ENCODE measurements around the gene TIAM1.
"Not testable (repeated sequence)": the region's sequence is repeated elsewhere in the genome, so short reads cannot be mapped to it uniquely, and the experiment has no call there.

TIAM1 gene

DNA sequence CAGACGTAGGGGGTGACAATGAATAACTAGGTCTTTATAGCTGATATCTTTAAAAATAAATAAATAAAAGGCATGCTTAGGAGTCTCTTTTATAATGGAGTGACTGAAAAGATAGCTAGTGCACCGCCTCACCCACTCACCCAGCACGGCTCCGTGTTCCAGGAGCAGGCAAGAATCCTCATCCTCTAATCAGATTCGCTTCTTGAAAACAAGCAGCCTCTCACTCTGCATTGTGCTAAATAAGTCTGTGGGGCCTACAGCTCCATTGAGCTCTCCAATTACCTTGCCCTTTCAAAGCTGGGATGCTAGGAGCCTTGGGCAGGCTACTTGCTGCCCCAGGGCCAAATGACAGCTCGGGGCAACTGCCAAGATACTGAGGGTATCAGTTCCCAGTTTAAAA lies 91.5 kb downstream of the TIAM1 start:
- DNase-seq: no peak

DNA sequence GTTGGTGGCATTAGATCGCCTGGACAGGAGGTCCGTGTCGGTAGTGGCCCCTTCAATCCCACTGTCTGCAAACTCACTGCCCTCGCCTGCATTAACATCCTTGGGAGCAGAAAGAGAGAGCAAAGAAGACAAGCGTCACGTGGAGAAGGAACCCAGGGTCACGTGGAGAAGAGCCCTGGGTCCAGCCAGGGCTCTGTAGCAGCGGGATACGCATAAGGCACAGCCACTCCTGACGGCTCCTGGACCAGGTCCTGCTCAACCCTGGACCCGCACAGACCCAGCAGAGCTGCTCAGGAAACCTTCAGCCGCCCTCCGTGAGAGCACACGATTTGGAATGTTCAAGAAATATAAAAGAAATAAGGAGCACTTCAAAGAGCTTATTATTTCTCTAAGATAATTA lies 92.0 kb downstream of the TIAM1 start:
- no peak for DNase-seq

DNA sequence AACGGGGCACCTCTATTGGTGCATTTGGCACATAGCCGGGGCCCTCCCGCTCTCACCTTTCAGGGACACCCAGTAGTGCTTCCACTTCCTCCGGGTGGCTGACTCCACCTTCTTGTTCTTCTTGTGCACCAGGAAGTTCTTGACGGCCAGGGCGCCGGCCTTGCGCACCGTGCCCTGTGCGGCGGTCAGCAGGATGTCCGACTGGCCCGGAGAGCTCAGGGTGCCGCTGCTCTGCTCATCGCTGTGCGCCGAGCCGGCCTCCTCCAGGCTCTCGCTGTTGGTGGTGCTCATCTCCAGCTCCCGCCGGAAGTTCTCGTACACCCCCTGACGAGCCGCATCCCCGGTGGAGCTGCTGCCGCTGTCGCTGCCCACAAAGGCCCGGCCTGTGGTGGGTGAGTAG lies 92.4 kb downstream of the TIAM1 start:
- DNase-seq: no peak

DNA sequence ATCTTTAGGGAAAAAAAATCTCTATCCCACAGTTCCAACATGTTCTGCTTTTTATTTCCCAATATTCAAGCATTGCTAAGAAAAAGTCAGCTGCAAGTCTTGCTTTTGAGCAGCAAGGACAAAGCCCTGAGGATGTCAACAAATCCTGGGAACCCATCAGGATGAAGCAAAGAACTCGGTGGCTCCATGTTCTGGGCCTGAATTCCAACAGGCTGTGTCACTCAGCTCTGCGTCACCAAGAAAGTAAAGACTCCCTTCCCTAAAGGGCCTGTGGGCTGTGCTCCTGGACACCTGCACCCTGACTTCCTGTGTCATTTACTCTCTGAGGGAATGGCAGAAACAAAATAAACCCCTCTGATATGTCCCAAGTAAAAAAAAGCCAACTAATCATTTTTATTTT lies 95.5 kb downstream of the TIAM1 start:
- DNase-seq: no peak

DNA sequence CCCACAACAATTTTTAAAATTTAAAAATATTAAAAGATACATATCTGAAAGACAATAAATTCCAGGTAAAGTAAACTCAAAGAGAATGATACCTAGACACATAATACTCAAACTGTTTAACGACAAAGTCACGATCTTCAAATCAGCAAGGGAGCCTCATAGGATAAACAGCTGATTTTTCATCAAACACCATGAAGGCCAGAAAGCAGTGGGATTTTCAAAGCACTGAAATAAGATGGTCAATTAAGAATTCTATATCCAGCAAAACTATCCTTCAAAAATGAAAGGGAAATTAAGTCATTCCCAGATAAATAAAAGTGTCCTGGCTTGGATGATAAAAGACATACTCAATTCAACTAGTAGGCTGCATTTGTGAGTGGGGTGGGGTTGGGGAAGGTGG lies 100.5 kb downstream of the TIAM1 start:
- no peak for DNase-seq

DNA sequence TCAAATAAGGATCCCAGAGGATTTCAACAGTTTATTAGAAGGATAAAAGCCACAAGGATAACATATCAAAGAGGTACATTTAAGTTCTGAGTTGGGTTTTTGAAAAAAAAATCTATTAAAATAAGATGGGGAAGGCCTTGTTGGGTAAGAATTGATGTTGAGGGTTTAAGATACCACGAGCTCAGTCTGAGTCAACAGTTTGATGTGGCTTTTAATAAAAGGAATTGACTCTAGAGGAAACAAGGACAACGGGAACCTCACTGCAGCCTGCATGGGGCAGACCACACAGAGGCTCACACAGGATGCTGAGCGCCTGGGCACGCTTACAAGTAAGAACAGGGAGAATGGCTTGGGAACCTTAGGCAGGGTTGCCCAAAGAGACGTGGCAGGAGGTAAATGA lies 107.5 kb downstream of the TIAM1 start:
- no peak for DNase-seq

DNA sequence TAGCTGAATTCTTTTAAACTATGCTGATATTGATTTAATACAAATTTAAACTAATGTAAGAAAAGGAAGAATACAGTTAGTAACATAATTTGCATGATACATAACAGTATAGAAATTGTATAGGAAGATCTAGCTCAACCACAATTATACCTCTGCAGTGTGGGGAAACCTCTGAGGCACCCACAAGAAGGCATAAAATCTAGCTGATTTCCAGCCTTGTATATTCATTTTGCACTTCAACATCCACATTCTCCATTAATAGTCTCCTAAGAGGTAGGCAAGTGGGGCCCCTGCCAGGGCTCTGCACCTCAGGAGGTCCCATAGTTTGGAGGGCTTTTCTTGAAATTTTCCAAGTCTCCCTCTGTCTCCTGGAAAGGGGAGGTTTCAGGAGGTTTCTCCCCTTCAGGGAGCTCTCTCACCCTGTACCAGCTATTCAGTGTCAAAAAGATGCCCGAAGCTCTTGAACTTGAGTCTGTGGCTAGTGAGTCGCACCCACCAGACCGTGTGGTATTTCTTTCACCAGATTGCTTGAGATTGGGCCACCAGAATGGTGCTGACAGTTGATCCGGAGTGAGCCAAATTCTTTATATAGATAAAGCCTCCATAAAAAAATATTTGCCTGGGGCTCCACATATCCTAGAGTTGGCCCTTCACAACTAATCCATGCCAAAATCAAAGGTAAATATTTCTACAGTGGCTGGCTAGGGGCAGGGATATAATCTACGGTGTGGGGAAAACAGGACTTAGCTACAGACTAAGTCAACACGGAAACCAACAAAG lies 108.2 kb downstream of the TIAM1 start:
- no peak for DNase-seq

DNA sequence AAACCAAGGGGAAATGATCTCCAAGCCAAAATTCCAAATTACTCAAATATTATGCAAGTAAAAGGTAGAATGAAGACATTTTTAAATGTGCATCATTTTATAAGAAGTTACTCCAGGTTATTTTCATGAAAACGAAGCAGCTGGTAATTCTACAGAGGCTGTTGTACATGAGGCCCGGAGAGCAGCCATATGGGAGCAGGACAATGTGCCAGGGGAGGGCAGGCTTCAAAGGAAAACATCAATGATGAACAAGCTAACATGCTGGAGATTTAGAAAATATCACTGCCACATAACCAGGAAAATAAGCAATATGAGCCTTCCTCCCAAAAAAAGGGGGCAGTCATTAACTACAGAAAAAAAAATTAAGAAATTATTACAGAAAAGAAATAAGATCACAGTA lies 109.1 kb downstream of the TIAM1 start:
- DNase-seq: no peak

DNA sequence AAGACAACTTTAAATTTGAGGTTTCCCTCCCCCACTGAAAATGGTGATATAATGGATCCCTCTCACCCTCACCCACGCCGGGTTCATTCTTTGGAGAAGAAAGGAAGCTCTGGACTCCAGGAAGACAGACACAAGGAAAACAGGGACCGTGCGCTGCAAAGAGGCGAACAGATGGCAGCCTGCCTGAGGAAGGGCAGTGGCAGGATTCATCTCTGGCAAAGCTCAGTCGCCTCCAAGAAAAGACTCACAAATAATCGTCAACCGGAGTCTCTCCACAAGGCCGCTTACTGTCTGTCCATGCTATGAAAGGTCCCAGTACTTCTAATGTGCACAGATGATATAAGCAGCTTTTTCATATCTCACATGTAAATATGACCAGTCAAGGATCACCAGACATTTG lies 110.3 kb downstream of the TIAM1 start:
- no peak for DNase-seq

DNA sequence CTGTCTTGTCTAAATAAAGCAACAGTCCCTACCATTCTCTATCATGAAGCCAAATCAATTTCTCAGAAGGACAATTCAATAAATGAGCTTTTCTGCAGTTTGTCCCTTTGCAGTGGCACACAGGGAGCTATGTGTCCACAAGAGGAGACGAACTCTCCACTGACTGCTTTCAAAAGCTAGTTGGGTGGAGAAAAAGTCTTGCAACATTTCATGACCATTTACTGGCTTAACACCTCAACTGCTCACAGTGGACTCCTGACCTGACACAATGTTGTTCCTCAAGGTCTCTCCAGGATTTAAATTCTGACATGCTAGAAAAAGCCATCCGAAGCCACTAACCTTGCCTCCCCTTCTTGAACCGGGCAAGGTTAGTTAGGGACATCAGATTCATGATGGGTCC lies 111.7 kb downstream of the TIAM1 start:
- DNase-seq: no peak

DNA sequence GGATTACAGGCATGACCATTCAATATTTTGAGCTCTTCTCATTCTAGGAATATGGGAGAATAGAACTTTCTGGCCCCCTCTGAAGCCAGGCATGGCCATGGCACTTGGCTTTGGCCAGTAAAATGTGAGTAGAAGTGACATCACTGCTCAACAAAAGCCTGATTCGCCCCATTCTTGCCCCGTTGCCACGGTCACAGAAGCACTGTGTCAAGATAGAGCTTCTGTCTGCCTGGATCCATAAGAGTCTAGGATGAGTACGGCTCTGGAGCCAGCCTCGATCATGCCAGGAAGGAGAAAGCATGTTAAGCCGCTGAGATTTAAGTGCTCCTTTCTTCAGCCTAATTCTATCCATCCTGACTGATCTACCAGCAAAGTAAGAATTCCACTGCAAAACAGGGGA lies 113.1 kb downstream of the TIAM1 start:
- no peak for DNase-seq

DNA sequence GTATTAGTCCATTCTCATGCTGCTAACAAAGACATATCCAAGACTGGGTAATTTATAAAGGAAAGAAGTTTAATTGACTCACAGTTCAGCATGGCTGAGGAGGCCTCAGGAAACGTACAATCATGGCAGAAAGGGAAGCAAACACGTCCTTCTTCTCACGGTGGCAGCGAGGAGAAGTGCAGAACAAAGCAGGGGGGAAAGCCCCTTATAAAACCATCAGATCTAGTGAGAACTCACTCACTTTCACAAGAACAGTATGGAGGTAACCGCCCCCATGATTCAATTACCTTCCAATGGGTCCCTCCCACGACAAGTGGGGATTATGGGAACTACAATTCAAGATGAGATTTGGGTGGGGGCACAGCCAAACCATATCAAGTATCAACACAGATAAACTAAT lies 115.3 kb downstream of the TIAM1 start:
- DNase-seq: not testable (repeated sequence)

DNA sequence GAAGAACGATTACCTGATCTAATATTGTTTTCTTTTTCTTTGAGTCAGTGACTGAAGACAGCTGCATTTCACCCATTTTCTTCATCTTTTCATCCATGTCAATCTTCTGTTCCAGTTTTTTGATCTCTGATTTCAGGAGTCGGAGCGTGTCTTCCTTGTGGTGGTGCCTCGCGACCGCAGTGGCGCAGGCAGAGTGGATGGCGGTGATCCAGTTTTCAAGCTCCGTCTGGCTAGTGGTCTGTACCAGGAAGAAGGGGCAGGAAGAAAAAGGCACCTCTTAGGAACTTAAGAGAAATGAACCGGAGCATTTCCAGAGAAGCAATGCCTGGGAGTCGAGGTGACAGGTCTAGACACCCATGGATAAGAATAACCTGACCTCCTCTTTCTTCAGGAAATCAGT lies 118.3 kb downstream of the TIAM1 start:
- DNase-seq: no peak

DNA sequence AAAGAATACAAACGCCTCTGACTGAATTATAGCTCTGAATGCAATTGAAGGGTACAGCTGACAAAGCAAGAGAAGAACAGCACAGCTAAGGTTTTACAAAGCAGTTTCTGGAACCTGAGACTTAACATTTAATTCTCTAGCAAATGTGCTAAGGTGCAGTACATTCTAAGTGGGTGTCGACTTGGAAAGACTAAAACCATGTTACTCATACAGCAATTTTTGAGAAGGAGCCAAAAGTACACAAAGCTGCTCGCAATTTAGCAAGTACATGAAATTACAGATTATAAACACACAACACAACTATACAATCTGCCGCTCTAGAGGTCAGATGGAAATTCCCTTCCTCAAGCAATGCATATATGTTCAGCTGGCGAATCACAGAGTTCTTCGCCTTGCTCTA lies 121.9 kb downstream of the TIAM1 start:
- DNase-seq: no peak

DNA sequence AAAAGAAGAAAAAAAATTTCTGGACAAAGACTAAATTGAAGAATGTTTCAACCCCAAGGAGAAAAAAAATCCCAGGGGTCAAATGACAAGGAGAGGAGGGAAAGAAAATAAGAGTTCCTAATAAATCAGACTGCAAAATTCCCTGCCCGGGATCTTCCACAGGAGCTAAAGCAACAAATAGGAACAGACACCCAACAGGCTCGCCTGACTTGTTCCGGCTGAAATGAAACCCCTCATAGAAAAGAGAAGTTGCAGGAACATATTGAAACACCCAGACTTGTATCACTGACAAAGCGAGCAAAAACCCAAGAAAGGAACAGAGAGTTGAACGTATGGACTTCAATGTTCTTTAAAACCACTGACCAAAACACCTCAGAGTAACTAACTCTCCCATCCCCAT lies 123.0 kb downstream of the TIAM1 start:
- DNase-seq: no peak

DNA sequence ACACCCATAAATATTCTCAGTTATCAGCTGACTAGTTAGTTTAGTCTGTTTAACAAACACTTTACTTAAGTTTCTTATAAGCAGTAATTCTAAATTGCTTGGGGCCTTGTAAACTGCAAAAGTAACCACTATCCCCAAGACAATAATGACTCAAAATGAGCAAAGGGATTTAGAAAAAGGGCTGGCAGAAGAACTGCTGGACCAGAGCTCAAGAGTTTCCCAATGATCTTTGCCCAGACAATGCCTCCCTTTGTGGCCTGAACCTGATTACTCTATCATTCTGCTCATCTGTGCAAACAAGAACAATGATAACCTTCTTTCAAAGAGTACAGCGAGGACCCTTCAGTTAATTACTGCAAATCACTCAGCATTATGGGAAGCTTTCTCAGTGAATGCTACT lies 123.5 kb downstream of the TIAM1 start:
- DNase-seq: peak; percentile 79

DNA sequence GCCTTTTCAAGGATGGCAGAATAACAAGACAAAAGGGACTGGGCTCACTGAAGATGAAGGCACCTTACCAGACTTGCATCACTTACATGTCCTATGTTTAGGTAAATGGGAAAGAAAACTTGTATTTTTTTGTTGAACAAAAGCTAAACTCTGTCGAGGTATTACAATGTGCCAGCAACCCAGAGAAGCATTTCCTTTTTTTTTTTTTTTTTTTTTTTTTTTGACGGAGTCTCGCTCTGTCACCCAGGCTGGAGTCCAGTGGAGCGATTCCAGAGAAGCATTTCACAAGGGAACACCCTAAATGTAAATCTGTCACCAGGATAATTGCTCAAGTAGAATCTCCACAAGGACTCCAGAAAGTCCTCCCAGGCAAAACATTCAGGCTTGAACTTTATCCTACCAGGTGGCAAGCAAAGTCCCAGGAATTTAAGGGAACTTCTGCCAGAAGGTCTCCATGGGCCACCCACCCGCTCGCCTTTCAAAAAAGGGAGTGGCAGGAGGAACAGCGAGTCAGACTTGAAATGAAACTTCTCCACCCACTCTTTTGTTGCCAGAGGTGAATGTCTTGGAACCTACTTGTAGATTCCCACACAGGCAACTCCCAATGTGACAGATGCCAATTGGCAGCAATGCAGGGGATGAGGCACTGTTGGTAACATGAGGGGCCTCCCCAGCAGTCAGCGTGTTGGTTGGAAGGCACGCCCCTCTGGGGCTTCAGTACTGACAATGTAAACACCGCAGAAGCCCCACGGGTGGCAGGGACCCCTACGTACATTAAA lies 125.0 kb downstream of the TIAM1 start:
- DNase-seq: no peak

DNA sequence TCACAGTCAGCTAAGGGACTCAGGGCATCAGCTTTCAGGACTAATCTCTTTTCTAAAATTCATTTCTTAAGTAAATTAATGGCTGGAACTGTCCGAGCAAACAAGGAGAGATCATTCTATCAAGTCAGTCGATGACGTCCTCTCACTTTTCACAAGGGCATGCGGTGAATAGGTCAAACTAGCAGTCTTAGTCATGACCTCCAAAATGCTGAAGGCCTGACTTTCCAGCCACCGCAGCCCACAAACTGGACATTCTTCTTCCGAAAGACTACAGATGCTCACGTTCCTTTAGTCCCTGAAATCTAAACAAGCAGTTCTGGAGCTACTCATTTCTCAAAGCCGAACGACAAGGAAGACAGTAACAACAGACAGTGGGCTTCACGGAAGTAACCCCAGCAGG lies 127.9 kb downstream of the TIAM1 start:
- no peak for DNase-seq

DNA sequence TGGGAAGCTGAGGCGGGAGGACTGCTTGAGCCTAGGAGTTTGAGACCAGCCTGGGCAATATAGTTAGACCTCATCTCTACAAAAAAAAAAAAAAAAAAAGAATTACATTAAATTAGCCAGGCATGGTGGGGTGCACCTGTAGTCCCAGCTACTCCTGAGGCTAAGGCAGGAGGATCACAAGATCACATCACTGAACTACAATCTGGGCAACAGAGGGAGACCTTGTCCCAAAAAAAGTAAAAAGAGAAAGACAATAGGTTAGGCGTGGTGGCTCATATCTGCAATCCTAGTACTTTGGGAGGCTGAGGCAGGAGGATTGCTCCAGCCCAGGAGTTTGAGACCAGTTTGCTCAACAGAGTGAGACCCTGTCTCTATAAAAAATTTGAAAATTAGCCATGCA lies 130.3 kb downstream of the TIAM1 start:
- no peak for DNase-seq

DNA sequence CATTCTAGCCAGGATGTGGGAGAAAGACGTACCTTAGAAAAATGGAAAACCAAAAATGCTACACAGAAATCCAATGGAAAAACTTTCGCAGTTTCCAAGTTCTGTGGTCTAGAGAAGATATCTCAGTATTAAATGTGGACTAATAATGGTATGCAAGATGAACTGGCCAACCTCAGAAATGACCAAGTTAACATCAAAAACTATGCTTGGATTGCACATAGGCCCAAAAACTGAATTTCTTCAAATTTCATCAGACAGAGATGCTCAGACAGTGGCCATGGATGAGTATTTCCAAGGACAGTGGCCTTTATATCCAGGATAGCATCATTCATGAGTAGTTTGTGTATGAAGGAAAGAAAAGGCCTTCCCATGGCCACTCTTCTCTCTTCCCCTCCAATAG lies 132.2 kb downstream of the TIAM1 start:
- DNase-seq: no peak

DNA sequence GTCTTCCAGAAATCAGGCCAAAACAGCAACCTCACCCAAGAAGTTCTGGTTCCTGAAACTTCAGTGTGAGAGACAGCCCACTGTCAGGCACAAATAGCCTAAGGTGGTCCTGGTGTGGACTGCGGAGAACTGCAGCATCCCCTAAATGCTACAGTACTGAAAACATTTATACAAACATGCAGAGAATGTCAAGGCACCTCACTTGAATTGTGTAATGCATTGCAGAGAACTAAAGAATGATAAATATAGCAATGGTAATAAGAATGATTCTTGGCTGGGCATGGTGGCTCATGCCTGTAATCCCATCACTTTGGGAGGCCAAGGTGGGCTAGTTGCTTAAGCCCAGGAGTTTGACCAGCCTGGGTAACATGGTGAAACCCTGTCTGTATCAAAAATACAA lies 138.6 kb downstream of the TIAM1 start:
- DNase-seq: no peak

DNA sequence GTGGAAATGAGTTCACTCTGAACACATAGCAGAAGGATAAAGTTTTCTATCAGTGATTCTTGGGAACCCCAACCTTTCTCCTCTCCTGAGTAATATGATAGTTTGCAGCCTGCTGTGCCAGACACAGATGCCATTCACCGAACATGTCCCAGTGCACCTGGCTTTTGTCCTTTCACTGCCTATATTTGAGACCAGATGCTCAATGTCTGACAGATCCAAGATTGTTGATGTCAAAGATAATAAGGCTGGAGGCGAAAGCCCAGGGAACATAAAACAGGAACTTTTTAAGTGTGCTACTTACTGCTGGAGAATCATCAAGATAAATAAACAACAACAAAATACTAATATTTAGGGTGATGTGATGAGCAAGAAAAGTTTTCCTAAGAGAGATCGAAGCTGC lies 139.3 kb downstream of the TIAM1 start:
- DNase-seq: peak; percentile 81

DNA sequence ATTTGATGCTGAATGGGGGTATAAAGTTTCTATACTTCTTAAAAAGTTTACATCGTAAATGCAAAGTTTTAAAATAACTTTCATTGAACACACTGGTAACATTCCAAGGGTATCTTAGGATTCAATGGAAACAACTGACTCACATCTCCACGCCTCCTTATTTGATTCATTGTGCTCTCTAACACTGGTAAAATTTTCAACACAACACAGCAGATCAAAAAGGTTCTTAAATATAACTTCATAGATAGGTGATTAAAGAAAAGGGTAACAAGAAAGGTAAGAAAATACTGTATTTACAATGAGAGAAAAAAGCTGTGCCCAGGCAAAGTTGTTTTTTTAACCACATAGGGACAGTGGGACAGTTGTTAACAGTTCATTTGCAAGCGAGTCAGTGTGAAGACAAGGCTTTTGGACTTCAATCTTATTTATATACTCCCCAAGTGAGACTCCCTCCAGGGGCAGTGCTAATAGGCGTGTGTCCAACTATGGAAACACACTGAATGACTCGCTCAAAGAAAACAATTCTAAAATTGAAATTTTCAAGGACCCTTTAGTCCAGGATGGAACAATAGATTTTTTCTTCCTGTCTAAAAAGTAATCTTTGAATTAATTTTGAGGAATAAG lies 140.5 kb downstream of the TIAM1 start:
- DNase-seq: no peak

DNA sequence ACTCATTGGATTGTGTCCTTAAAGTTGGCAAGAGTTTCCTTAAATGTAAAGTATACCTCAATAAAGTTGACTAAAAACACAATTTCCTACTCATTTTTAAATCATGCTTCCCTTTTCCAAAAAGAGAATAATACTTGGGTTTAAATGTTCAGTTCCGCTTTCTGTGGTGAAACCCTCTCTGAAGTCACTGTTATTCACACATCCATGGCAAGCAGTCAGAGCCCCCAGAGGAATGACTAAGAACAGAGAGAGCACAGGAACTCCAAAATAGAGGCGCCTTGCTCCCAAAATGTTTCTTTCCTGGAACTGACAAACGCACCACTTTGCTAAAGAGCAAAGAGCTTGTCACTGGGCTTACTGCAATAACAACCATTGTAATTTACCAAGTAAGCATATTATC lies 142.5 kb downstream of the TIAM1 start:
- no peak for DNase-seq

Data from NCI-H146 (cell line).